ENCODE measurements around the gene CERKL.

- TF ChIP-seq CTCF (IDR thresholded peaks at IDR 0.05; ENCODE audit: poor library complexity) (no peak), EZH2 (IDR thresholded peaks at IDR 0.05; ENCODE audit: borderline replicate concordance) (no peak), EZH2phosphoT487 (IDR thresholded peaks at IDR 0.05; ENCODE audit: low read depth, severe bottlenecking, unreplicated experiment) (no peak)
Measured at GRCh38 chr2:181657379-181657778, 474 bp upstream of the CERKL start.
